ENCODE data around the gene DET1. TPM values are rescaled to one million over a fixed set of nuclear protein-coding genes. Genes with fewer than 3 reads are reported as not detected.
A peak's percentile ranks its signal among the peaks of the same experiment; 100 is the strongest.

DET1 gene
- total RNA-seq, 4 donors from 2014 or later = 4.1 to 8.4 (median 6.4) TPM

DNA sequence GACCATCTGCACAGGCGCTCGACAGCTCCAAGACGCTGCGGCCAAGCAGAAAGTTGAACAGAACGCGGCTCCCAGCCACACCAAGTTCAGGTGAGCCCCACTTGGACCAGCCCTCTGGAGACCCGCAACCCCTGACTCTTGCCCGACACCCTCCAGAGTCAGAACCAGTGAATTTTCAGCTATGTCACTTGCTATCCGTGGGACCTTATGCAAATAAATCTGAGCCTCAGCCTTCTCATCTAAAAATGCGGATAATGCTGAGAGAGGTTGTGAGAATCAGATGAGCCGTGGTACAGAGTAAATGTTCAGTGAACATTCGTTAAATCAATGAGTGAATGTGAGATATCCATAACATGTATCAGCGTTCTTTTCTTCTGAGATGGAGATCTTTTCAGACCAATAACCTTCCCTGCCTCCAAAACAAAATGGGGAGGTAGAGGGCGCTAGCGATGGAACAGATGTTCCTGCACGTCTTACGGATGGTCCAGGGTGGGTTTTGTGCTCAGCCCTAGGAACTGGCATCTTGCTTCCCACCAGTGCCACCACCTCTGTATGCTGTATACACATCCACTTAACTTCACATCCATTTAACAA is 78.4 kb downstream of the DET1 start:
- in situ Hi-C loops (cut with MboI; ENCODE audit: low sequenced_read_pairs in 4 of 4) = no loop called here
- peak overlapping the region; percentile 90 to 98 (median 94) for H3K27ac ChIP-seq

DNA sequence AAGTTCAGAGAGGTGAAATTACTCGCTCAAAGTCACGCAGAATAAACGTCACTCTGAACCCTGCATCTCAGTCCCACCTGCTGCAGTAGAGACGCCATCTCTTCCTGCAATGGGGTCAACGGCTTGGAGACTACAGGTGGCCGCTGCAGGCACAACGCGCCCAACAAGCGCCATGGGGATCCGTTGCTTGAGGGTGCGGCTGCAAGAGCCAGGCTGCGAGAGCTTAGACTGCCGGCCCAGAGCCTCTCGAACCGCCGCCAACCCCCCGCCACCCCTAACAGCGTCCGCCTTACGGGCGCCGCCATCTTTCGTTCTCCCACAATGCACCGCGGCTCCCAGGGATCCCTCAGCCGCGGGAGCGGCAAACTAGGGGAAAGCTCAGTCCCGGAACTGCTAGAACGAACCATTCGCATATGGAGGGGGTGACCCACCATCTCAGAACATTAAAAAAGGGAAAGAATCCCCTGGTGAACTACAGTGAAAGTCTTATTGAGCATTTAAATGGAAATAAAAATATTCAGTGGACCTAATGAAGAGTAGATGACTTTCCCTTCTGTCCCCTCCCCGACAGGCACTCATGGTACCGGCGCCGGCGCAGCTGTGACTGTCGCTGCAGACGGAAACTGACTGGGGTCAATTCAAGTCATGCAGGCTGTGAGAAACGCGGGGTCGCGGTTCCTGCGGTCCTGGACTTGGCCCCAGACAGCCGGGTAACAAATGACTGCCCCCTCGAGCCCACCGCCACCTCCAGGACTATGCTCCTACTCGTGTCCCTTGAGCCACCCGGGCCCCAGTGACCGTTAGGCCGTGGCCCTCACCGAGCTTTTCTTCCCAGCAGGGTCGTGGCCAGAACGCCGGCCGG is 79.2 kb downstream of the DET1 start, which contains the start of the genes MRPL46 and MRPS11:
Gene MRPL46, minus strand, starts transcription at position 316 of the 862 bp plus-strand sequence. Its CDS starts 11 bp downstream, at position 305.
Gene MRPS11, plus strand, starts transcription at position 636 of the 862 bp plus-strand sequence. Its CDS starts 10 bp downstream, at position 646.
- Histone ChIP-seq H3K27ac (peak within 1 kb of the TSS; percentile 90 to 98 (median 94)), H3K9me3 (no peaks in the 10 kb centered on the region), H3K36me3 (peaks cover 0 to 49% of the 10 kb centered on the region in 2 donors), H3K27me3 (no peaks in the 10 kb centered on the region), H3K4me1 (peaks cover 28 to 34% of the 10 kb centered on the region in 2 donors), H3K4me3 (peak within 1 kb of the TSS; percentile 87 to 99 (median 94))
- intact Hi-C loops (cut with DNase I; ENCODE audit: low total_unique reads) = loop anchor here (2.0 to 10.0 kb wide), 5 partner anchors 79 to 867 kb away; partner anchors contain the start of genes ABHD2, DET1, FANCI and POLG
- ATAC-seq (peak; percentile 98), DNase-seq (peak; percentile 76 to 83)
- TF ChIP-seq POLR2A (IDR thresholded peaks at IDR 0.05) = peak; percentile 17 to 44
- TF ChIP-seq, protein P1, sequence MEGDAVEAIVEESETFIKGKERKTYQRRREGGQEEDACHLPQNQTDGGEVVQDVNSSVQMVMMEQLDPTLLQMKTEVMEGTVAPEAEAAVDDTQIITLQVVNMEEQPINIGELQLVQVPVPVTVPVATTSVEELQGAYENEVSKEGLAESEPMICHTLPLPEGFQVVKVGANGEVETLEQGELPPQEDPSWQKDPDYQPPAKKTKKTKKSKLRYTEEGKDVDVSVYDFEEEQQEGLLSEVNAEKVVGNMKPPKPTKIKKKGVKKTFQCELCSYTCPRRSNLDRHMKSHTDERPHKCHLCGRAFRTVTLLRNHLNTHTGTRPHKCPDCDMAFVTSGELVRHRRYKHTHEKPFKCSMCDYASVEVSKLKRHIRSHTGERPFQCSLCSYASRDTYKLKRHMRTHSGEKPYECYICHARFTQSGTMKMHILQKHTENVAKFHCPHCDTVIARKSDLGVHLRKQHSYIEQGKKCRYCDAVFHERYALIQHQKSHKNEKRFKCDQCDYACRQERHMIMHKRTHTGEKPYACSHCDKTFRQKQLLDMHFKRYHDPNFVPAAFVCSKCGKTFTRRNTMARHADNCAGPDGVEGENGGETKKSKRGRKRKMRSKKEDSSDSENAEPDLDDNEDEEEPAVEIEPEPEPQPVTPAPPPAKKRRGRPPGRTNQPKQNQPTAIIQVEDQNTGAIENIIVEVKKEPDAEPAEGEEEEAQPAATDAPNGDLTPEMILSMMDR (IDR thresholded peaks at IDR 0.05 in 4 of 5, conservative IDR thresholded peaks at IDR 0.05 in 1 of 5) = no peak
- in situ Hi-C loops (cut with MboI; ENCODE audit: low sequenced_read_pairs in 4 of 4) = no loop called here

More for the DNA sequence above, 78.4 kb downstream of the DET1 start:
- Histone ChIP-seq H3K36me3 (peaks cover 0 to 49% of the 10 kb centered on the region in 2 donors), H3K27me3 (no peaks in the 10 kb centered on the region), H3K9me3 (no peaks in the 10 kb centered on the region), H3K4me1 (peaks cover 28 to 34% of the 10 kb centered on the region in 2 donors), H3K4me3 (peak overlapping the region; percentile 87 to 99 (median 94))
- TF ChIP-seq, protein P1 (IDR thresholded peaks at IDR 0.05 in 4 of 5, conservative IDR thresholded peaks at IDR 0.05 in 1 of 5) = no peak
- no peak for TF ChIP-seq POLR2A (IDR thresholded peaks at IDR 0.05)
- ATAC-seq (no peak), DNase-seq (no peak)
- intact Hi-C loops (cut with DNase I; ENCODE audit: low total_unique reads) = loop anchor here (2.0 to 10.0 kb wide), 5 partner anchors 79 to 867 kb away; partner anchors contain the start of genes ABHD2, DET1, FANCI and POLG

DNA sequence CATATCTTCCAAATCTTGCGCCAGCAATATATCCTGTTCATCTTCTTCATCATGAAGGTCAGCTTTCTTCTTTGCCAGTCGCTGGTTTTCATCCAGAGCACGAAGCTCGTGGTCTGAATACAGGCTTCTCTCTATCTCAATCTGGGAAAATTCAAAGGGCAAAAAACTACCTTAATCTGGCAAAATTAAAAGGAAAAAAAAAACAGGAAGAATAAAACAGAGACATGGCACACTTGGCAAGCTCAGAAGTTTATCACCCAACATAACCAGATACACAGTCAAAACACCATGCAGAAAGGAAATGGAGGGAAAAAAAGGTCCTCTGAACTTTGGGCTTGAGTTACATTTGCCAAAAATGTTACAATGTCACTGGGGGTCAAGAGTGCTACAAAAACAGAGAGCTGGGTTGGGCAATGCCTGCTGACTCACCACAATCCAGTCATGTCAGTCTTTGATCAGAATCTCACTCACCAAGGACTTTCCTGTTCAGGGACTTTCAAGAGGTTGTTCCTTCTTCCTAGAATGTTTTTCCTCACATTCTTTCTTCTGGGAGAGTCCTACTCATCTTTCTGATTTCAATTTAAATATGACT is 80.8 kb downstream of the DET1 start:
- DNase-seq = peak in 1 of 2 donors; percentile 28
- no peak for ATAC-seq
- intact Hi-C loops (cut with DNase I; ENCODE audit: low total_unique reads) = loop anchor here (2.0 to 10.0 kb wide), 5 partner anchors 81 to 869 kb away; partner anchors contain the start of genes ABHD2, DET1, FANCI and POLG
- in situ Hi-C loops (cut with MboI; ENCODE audit: low sequenced_read_pairs in 4 of 4) = no loop called here
- Histone ChIP-seq H3K27ac (peak overlapping the region in 3 of 4 donors; percentile 90 to 98 (median 93)), H3K9me3 (no peaks in the 10 kb centered on the region), H3K36me3 (peaks cover 0 to 52% of the 10 kb centered on the region in 2 donors), H3K27me3 (no peaks in the 10 kb centered on the region), H3K4me3 (peak overlapping the region in 3 of 4 donors; percentile 93 to 99 (median 94)), H3K4me1 (peaks cover 28 to 34% of the 10 kb centered on the region in 2 donors)
- TF ChIP-seq, protein P1 (IDR thresholded peaks at IDR 0.05 in 4 of 5, conservative IDR thresholded peaks at IDR 0.05 in 1 of 5) = no peak
- TF ChIP-seq POLR2A (IDR thresholded peaks at IDR 0.05) = no peak

DNA sequence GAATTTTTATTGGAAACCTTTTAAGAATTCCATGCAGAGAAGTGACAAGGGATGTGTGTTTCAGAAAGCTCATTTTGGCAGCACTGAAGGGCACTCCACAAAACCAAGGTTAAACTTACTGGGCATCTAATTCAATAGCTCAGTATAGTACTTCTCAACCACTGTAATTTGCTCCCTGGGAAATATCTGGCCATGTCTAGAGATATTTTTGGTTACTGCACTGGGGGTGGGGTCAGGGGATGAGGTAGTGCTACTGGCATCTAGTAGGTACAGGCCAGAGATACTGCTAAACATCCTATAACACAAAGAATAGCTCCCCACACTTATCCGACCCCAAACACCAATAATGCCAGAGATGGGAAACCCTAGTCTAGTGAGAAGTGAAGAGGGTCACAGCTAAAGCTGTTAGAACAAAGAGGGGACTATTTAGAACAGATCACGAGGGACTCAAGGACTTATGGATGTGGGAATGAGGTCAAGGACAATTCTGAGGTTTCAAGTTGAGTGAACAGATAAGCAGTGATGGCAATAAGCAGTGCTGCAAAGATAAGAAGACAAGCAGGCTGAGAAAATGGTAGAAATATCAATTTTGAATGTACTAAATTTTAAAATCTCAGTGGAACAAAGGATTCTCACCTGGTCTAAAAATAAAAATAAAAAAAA is 82.5 kb downstream of the DET1 start:
- Histone ChIP-seq H3K36me3 (peaks cover 0 to 57% of the 10 kb centered on the region in 2 donors), H3K4me3 (no peak overlapping the region), H3K9me3 (no peaks in the 10 kb centered on the region), H3K27me3 (no peaks in the 10 kb centered on the region), H3K27ac (no peak overlapping the region), H3K4me1 (peaks cover 24 to 32% of the 10 kb centered on the region in 2 donors)
- ATAC-seq (no peak), DNase-seq (no peak)
- intact Hi-C loops (cut with DNase I; ENCODE audit: low total_unique reads) = loop anchor here (10.0 kb wide), 1 partner anchor 621 kb away; the partner anchor contains the start of gene ABHD2
- in situ Hi-C loops (cut with MboI; ENCODE audit: low sequenced_read_pairs in 4 of 4) = no loop called here
- TF ChIP-seq POLR2A (IDR thresholded peaks at IDR 0.05) = no peak
- TF ChIP-seq, protein P1 (IDR thresholded peaks at IDR 0.05 in 4 of 5, conservative IDR thresholded peaks at IDR 0.05 in 1 of 5) = no peak

Measured in gastrocnemius medialis (tissue), 4 donors.